Pancreas (tissue), 10 donors: ENCODE measurements around the gene POGZ. TPM values are rescaled to one million over a fixed set of nuclear protein-coding genes. Genes with fewer than 3 reads are reported as not detected.

Experiments used
- ATAC-seq, 4 donors: fragments of 200-7000 bp; cut with Tn5 transposase; one replicate each; pipeline versions ENCODE4 v1.8.0 to v1.9.1; 2020; ENCODE audit warnings: mild to moderate bottlenecking in 4 of 4, moderate library complexity in 4 of 4
- DNase-seq, 6 donors: peaks; one replicate each; pipeline ENCODE4 v3.0.0-alpha.2; 2020
- FAIRE-seq: peaks from 2 replicates; lab custom pipeline; 2012; peaks lifted over from hg19 to GRCh38; lab: Jason Lieb, UNC
- H3K27ac ChIP-seq, 4 donors: fragments of 200-600 bp; sonication (generic); 1 replicate in 3 of 4; 2 replicates in 1 of 4; pipeline versions ENCODE4 v1.5.0 to v1.8.0; 2020
- H3K27me3 ChIP-seq, 4 donors: fragments of 200-600 bp; one replicate each; pipeline ENCODE4 v1.8.0; 2021
- H3K36me3 ChIP-seq, 3 donors: fragments of 200-600 bp; sonication (generic) in 1 of 3; one replicate each; pipeline versions ENCODE4 v1.5.0 to v1.8.0; 2020 to 2021
- H3K4me1 ChIP-seq, 3 donors: fragments of 200-600 bp; one replicate each; pipeline ENCODE4 v1.8.0; 2021
- H3K4me3 ChIP-seq, 4 donors: fragments of 200-600 bp; sonication (generic) in 2 of 4; one replicate each; pipeline versions ENCODE4 v1.5.0 to v1.8.0; 2020 to 2021
- H3K9me3 ChIP-seq, 4 donors: fragments of 200-600 bp; one replicate each; pipeline ENCODE4 v1.8.0; 2021
- CTCF ChIP-seq, 4 donors: fragments of 200-600 bp; sonication (generic) in 3 of 4; IDR thresholded peaks; one replicate each; pipeline versions ENCODE4 v1.5.0 to v1.8.0; 2021; ENCODE audit warnings: antibody characterized with exemption in 4 of 4
- WGBS, 2 donors: extraction: QIAGEN DNeasy Blood & Tissue Kit; methylation state at CpG; one replicate each; pipeline ENCODE4 v1.1.7; 2013; 5-methylcytosine and 5-hydroxymethylcytosine counted together
- intact Hi-C, 3 donors: fragments of 100-400 bp; cut with DNase I; formaldehyde crosslinking; loops; one replicate each; pipeline versions ENCODE4 v1.11.1 to v1.14.2; 2022
- polyA plus RNA-seq, 2 donors: library from polyadenylated mRNA; stranded (reverse); fragments of 200-250 nt; gene quantifications; one replicate each; pipeline ENCODE4 v1.2.3, GENCODE V29; 2013
- total RNA-seq, 6 donors: library from RNA; stranded (reverse); fragmentation: NEBNext Ultra II Directional in 4 of 6; extraction: Animal tissue kit (Norgen Biotek cat#: 25700) in 4 of 6; gene quantifications; one replicate each; pipeline versions ENCODE4 v1.2.1 to v1.2.4, GENCODE V29; 2021 to 2023
- donor health status: healthy with polysubstance abuse.
- donor health status: DM: no; HTN: no; CAD: no; lungs with moderate emphysema.
- donor health status: DM: no; HTN: no; CAD: no.
- donor health status: control.
- donor health status: control.
- donor health status: Bipolar disorder and iron deficiency.
- donor health status: DM: yes; HTN: yes; CAD: no.
- donor health status: DM: no; HTN: no; CAD: no.
- donor health status: DM: no; HTN: no; CAD: no.
- donor health status: DM: yes; HTN: yes; CAD: no.

POGZ gene
- total and polyA plus RNA-seq, 8 donors = 24.5 to 61.0 (median 32.4) TPM

GRCh38 chr1:151491641-151492040 lies 32.3 kb upstream of the POGZ start:
- intact Hi-C loops = no loop called here
- peaks cover 0 to 4% (median 0%) of the 10 kb centered on the region in 3 donors for H3K4me1 ChIP-seq
- no peaks in the 10 kb centered on the region for H3K27me3 ChIP-seq
- no peak overlapping the region for H3K4me3 ChIP-seq
- no peaks in the 10 kb centered on the region for H3K36me3 ChIP-seq
- 75 to 85% methylated on average over 5 of the region's 5 CpGs for WGBS, 2 donors
- FAIRE-seq (no peak), DNase-seq (no peak), ATAC-seq (no peak)
- no peaks in the 10 kb centered on the region for H3K9me3 ChIP-seq
- TF ChIP-seq CTCF (IDR thresholded peaks at IDR 0.05) = no peak
- H3K27ac ChIP-seq = no peak overlapping the region

- H3K27me3 ChIP-seq = no peaks in the 10 kb centered on the region
- TF ChIP-seq CTCF (IDR thresholded peaks at IDR 0.05) = no peak
- no peaks in the 10 kb centered on the region for H3K9me3 ChIP-seq
- no peaks in the 10 kb centered on the region for H3K4me1 ChIP-seq
- FAIRE-seq (no peak), ATAC-seq (no peak), DNase-seq (no peak)
- no peaks in the 10 kb centered on the region for H3K36me3 ChIP-seq
- intact Hi-C loops = no loop called here
- 32 to 60% methylated on average over 1 of the region's 1 CpG for WGBS, 2 donors
- H3K4me3 ChIP-seq = no peak overlapping the region
- no peak overlapping the region for H3K27ac ChIP-seq
Observed at GRCh38 chr1:151486557-151486956, 27.3 kb upstream of the POGZ start.

- no peaks in the 10 kb centered on the region for H3K27me3 ChIP-seq
- no peak overlapping the region for H3K4me3 ChIP-seq
- no peaks in the 10 kb centered on the region for H3K9me3 ChIP-seq
- no peak for ATAC-seq
- intact Hi-C loops = no loop called here
- FAIRE-seq = no peak
- no peak overlapping the region for H3K27ac ChIP-seq
- WGBS, 2 donors = 74 to 77% methylated on average over 5 of the region's 5 CpGs
- DNase-seq = no peak
- TF ChIP-seq CTCF (IDR thresholded peaks at IDR 0.05) = no peak
- H3K4me1 ChIP-seq = no peaks in the 10 kb centered on the region
- H3K36me3 ChIP-seq = no peaks in the 10 kb centered on the region
Observed at GRCh38 chr1:151485685-151486255, 26.5 kb upstream of the POGZ start.

GRCh38 chr1:151482017-151482416 lies 22.7 kb upstream of the POGZ start:
- Histone ChIP-seq H3K27me3 (no peaks in the 10 kb centered on the region), H3K36me3 (no peaks in the 10 kb centered on the region), H3K9me3 (no peaks in the 10 kb centered on the region), H3K4me1 (no peaks in the 10 kb centered on the region), H3K27ac (no peak overlapping the region), H3K4me3 (no peak overlapping the region)
- intact Hi-C loops = no loop called here
- no peak for TF ChIP-seq CTCF (IDR thresholded peaks at IDR 0.05)
- FAIRE-seq (no peak), DNase-seq (no peak), ATAC-seq (no peak)
- 95 to 100% methylated on average over 1 of the region's 1 CpG for WGBS, 2 donors

- H3K27me3 ChIP-seq = no peaks in the 10 kb centered on the region
- intact Hi-C loops = no loop called here
- no peaks in the 10 kb centered on the region for H3K36me3 ChIP-seq
- no peak for TF ChIP-seq CTCF (IDR thresholded peaks at IDR 0.05)
- no peak overlapping the region for H3K27ac ChIP-seq
- 70 to 75% methylated on average over 5 of the region's 5 CpGs for WGBS, 2 donors
- no peaks in the 10 kb centered on the region for H3K9me3 ChIP-seq
- FAIRE-seq (no peak), ATAC-seq (no peak), DNase-seq (no peak)
- no peak overlapping the region for H3K4me3 ChIP-seq
- no peaks in the 10 kb centered on the region for H3K4me1 ChIP-seq
Observed at GRCh38 chr1:151479462-151479861, 20.2 kb upstream of the POGZ start.
